ENCODE results near the gene RIPPLY2. TPM values are rescaled to one million over a fixed set of nuclear protein-coding genes. Genes with fewer than 3 reads are reported as not detected.
A peak's percentile ranks its signal among the peaks of the same experiment; 100 is the strongest.

The RIPPLY2 gene
- total RNA-seq, 1 experiment from 2014 or later: 3.0 TPM

GRCh38 chr6:83854001-83854501 lies 891 bp downstream of the RIPPLY2 start:
- no peak for DNase-seq (ENCODE audit: low spot score)
- Histone ChIP-seq H3K9me3 (ENCODE audit: low read depth, low read length, poor library complexity, severe bottlenecking) (no peaks in the 10 kb centered on the region), H3K27ac (ENCODE audit: low read depth, low read length, poor library complexity, severe bottlenecking) (no peak overlapping the region), H3K36me3 (ENCODE audit: insufficient read depth, low read length, poor library complexity, severe bottlenecking) (no peaks in the 10 kb centered on the region), H3K4me1 (ENCODE audit: insufficient read depth, low read length, poor library complexity, severe bottlenecking) (peaks cover 14% of the 10 kb centered on the region), H3K27me3 (replicated peaks; ENCODE audit: insufficient read depth, low read depth, low read length, poor library complexity) (peaks cover 24% of the 10 kb centered on the region), H3K4me3 (ENCODE audit: low read depth, low read length, poor library complexity, severe bottlenecking) (peak overlapping the region; percentile 55)
- CTCF ChIA-PET: no interaction called here
- TF ChIP-seq EZH2 (IDR thresholded peaks at IDR 0.05; ENCODE audit: borderline replicate concordance, low read depth, low read length, poor library complexity, severe bottlenecking): no peak
- TF ChIP-seq CTCF (conservative IDR thresholded peaks at IDR 0.05; ENCODE audit: low read depth, low read length): no peak
- POLR2A ChIA-PET (ENCODE audit: low non-redundant PET): no interaction called here
- intact Hi-C loops (cut with micrococcal nuclease; ENCODE audit: unreplicated experiment): loop anchor here (10.0 kb wide), 1 partner anchor 239 kb away; no protein-coding TSS in a partner anchor
- no TSS peak for BruUV-seq (replicated peaks)

- ChIA-PET POLR2A (ENCODE audit: low non-redundant PET) (no interaction called here), CTCF (no interaction called here)
- no peak for TF ChIP-seq EZH2 (IDR thresholded peaks at IDR 0.05; ENCODE audit: borderline replicate concordance, low read depth, low read length, poor library complexity, severe bottlenecking)
- no peak for TF ChIP-seq CTCF (conservative IDR thresholded peaks at IDR 0.05; ENCODE audit: low read depth, low read length)
- no peak overlapping the region for H3K27ac ChIP-seq (ENCODE audit: low read depth, low read length, poor library complexity, severe bottlenecking)
- intact Hi-C loops (cut with micrococcal nuclease; ENCODE audit: unreplicated experiment): loop anchor here (10.0 kb wide), 1 partner anchor 240 kb away; no protein-coding TSS in a partner anchor
- H3K4me1 ChIP-seq (ENCODE audit: insufficient read depth, low read length, poor library complexity, severe bottlenecking): peaks cover 15% of the 10 kb centered on the region
- H3K27me3 ChIP-seq (replicated peaks; ENCODE audit: insufficient read depth, low read depth, low read length, poor library complexity): peaks cover 24% of the 10 kb centered on the region
- no peak for DNase-seq (ENCODE audit: low spot score)
- no peaks in the 10 kb centered on the region for H3K9me3 ChIP-seq (ENCODE audit: low read depth, low read length, poor library complexity, severe bottlenecking)
- no TSS peak for BruUV-seq (replicated peaks)
- no peak overlapping the region for H3K4me3 ChIP-seq (ENCODE audit: low read depth, low read length, poor library complexity, severe bottlenecking)
- H3K36me3 ChIP-seq (ENCODE audit: insufficient read depth, low read length, poor library complexity, severe bottlenecking): no peaks in the 10 kb centered on the region
Measured at GRCh38 chr6:83854766-83855165, 1.6 kb downstream of the RIPPLY2 start.

- intact Hi-C loops (cut with micrococcal nuclease; ENCODE audit: unreplicated experiment): loop anchor here (10.0 kb wide), 2 partner anchors 245 to 915 kb away; no protein-coding TSS in a partner anchor
- TF ChIP-seq EZH2 (IDR thresholded peaks at IDR 0.05; ENCODE audit: borderline replicate concordance, low read depth, low read length, poor library complexity, severe bottlenecking) (no peak), CTCF (conservative IDR thresholded peaks at IDR 0.05; ENCODE audit: low read depth, low read length) (peak; percentile 73)
Measured at GRCh38 chr6:83859410-83860358, 6.5 kb downstream of the RIPPLY2 start, which contains the start of gene CYB5R4. Gene CYB5R4 (plus strand): TSS chr6:83859689. CDS start chr6:83859783, 94 bp downstream.

More at GRCh38 chr6:83859410-83860358, 6.5 kb downstream of the RIPPLY2 start, which contains the start of gene CYB5R4:
- Histone ChIP-seq H3K4me1 (ENCODE audit: insufficient read depth, low read length, poor library complexity, severe bottlenecking) (peaks cover 12% of the 10 kb centered on the region), H3K36me3 (ENCODE audit: insufficient read depth, low read length, poor library complexity, severe bottlenecking) (peaks cover 4% of the 10 kb centered on the region), H3K9me3 (ENCODE audit: low read depth, low read length, poor library complexity, severe bottlenecking) (no peaks in the 10 kb centered on the region), H3K27ac (ENCODE audit: low read depth, low read length, poor library complexity, severe bottlenecking) (peak within 1 kb of the TSS; percentile 67), H3K4me3 (ENCODE audit: low read depth, low read length, poor library complexity, severe bottlenecking) (peak within 1 kb of the TSS; percentile 80), H3K27me3 (replicated peaks; ENCODE audit: insufficient read depth, low read depth, low read length, poor library complexity) (peaks cover 4% of the 10 kb centered on the region)
- ChIA-PET POLR2A (ENCODE audit: low non-redundant PET) (no interaction called here), CTCF (interaction anchor here (1.1 kb wide), 1 partner anchor 245 kb away, joined by 3 read pairs; no protein-coding TSS in a partner anchor)
- BruUV-seq (replicated peaks): no TSS peak
- DNase-seq (ENCODE audit: low spot score): peak; percentile 95
